Measurements from ENCODE around the gene FARSB.
"Not testable (repeated sequence)": the region's sequence is repeated elsewhere in the genome, so short reads cannot be mapped to it uniquely, and the experiment has no call there.

The FARSB gene

GRCh38 chr2:222603501-222603900, 52.4 kb downstream of the FARSB start:
- DNase-seq, result no peak

- no peak for DNase-seq
Measured at GRCh38 chr2:222598611-222599010, 57.3 kb downstream of the FARSB start.

- no peak for DNase-seq
Measured at GRCh38 chr2:222595581-222595980, 60.3 kb downstream of the FARSB start.

- no peak for DNase-seq
Measured at GRCh38 chr2:222594679-222595078, 61.2 kb downstream of the FARSB start.

- no peak for DNase-seq
Measured at GRCh38 chr2:222592176-222592575, 63.7 kb downstream of the FARSB start.

GRCh38 chr2:222591661-222592060, 64.2 kb downstream of the FARSB start:
- DNase-seq, result no peak

GRCh38 chr2:222584589-222584988, 71.3 kb downstream of the FARSB start:
- DNase-seq, result not testable (repeated sequence)

- no peak for DNase-seq
Measured at GRCh38 chr2:222582928-222583327, 73.0 kb downstream of the FARSB start.

GRCh38 chr2:222577341-222577740, 78.6 kb downstream of the FARSB start:
- DNase-seq, result no peak

- DNase-seq, result no peak
Measured at GRCh38 chr2:222576171-222577081, 79.5 kb downstream of the FARSB start.

- DNase-seq, result no peak
Measured at GRCh38 chr2:222575618-222576017, 80.3 kb downstream of the FARSB start.

GRCh38 chr2:222572751-222573174, 83.1 kb downstream of the FARSB start:
- no peak for DNase-seq

GRCh38 chr2:222572264-222572721, 83.6 kb downstream of the FARSB start:
- no peak for DNase-seq

- no peak for DNase-seq
Measured at GRCh38 chr2:222569826-222570225, 86.1 kb downstream of the FARSB start.

- no peak for DNase-seq
Measured at GRCh38 chr2:222568865-222569264, 87.0 kb downstream of the FARSB start.

GRCh38 chr2:222566229-222566628, 89.7 kb downstream of the FARSB start:
- DNase-seq, result no peak

GRCh38 chr2:222563936-222564335, 92.0 kb downstream of the FARSB start:
- DNase-seq, result no peak

- DNase-seq, result no peak
Measured at GRCh38 chr2:222563106-222563718, 92.7 kb downstream of the FARSB start.

GRCh38 chr2:222561817-222562645, 93.9 kb downstream of the FARSB start:
- DNase-seq, result peak in 1 of 4 experiments; percentile 3

- no peak for DNase-seq
Measured at GRCh38 chr2:222561151-222561550, 94.7 kb downstream of the FARSB start.

- no peak for DNase-seq
Measured at GRCh38 chr2:222554517-222554916, 101.4 kb downstream of the FARSB start.

GRCh38 chr2:222548992-222549391, 106.9 kb downstream of the FARSB start:
- DNase-seq, result no peak

GRCh38 chr2:222547083-222547482, 108.8 kb downstream of the FARSB start:
- no peak for DNase-seq
